HG03103 (cell line): Measurements from ENCODE around the gene RAPSN.

ENCODE experiments used
- ATAC-seq: cut with Tn5 transposase; IDR thresholded peaks from one replicate; pipeline ENCODE4 v1.9.1; 2021; ENCODE audit warnings: low read depth; ENCODE audit not compliant: unreplicated experiment

RAPSN gene

GRCh38 chr11:47410370-47411264, 38.3 kb downstream of the RAPSN start:
- ATAC-seq, result no peak

- no peak for ATAC-seq
Observed at GRCh38 chr11:47409440-47410369, 39.2 kb downstream of the RAPSN start.

- no peak for ATAC-seq
Observed at GRCh38 chr11:47408598-47409439, 40.1 kb downstream of the RAPSN start.

GRCh38 chr11:47407746-47408590, 41.0 kb downstream of the RAPSN start, which contains the start of gene SLC39A13:
Gene SLC39A13 (plus strand): TSS chr11:47408590. CDS start chr11:47410095, 1,505 bp downstream.
- ATAC-seq, result peak; percentile 77

- ATAC-seq, result no peak
Observed at GRCh38 chr11:47406896-47407745, 41.8 kb downstream of the RAPSN start.

GRCh38 chr11:47403571-47403970, 45.4 kb downstream of the RAPSN start:
- ATAC-seq, result no peak

GRCh38 chr11:47403135-47403534, 45.8 kb downstream of the RAPSN start:
- ATAC-seq, result no peak

- peak; percentile 70 for ATAC-seq
Observed at GRCh38 chr11:47400768-47401279, 48.1 kb downstream of the RAPSN start.

- peak; percentile 34 for ATAC-seq
Observed at GRCh38 chr11:47399860-47400767, 48.8 kb downstream of the RAPSN start.

GRCh38 chr11:47398551-47398950, 50.4 kb downstream of the RAPSN start:
- ATAC-seq, result no peak

- ATAC-seq, result no peak
Observed at GRCh38 chr11:47398011-47398410, 50.9 kb downstream of the RAPSN start.

GRCh38 chr11:47396049-47396320, 53.0 kb downstream of the RAPSN start:
- ATAC-seq, result no peak

- no peak for ATAC-seq
Observed at GRCh38 chr11:47395223-47396048, 53.5 kb downstream of the RAPSN start.

- ATAC-seq, result no peak
Observed at GRCh38 chr11:47394322-47395222, 54.4 kb downstream of the RAPSN start.

- no peak for ATAC-seq
Observed at GRCh38 chr11:47394050-47394321, 55.0 kb downstream of the RAPSN start.
